Mesothelial cell of epicardium (in vitro differentiated cells): ENCODE measurements around the gene CLVS2. TPM values are rescaled to one million over a fixed set of nuclear protein-coding genes. Genes with fewer than 3 reads are reported as not detected.

ENCODE experiments used
- DNase-seq, 2 experiments: peaks; one replicate each; pipeline ENCODE4 v3.0.0; 2021; ENCODE audit warnings: low spot score in 2 of 2; ENCODE audit not compliant: unreplicated experiment in 2 of 2
- H3K27ac Mint-ChIP-seq: 2 replicates; pipeline ENCODE4 v1.8.0; 2021; ENCODE audit warnings: mixed read lengths
- H3K27me3 Mint-ChIP-seq: 2 replicates; pipeline ENCODE4 v1.8.0; 2021; ENCODE audit warnings: low read depth, mixed read lengths
- H3K36me3 Mint-ChIP-seq: 2 replicates; pipeline ENCODE4 v1.8.0; 2021; ENCODE audit warnings: mixed read lengths
- H3K4me1 Mint-ChIP-seq: 2 replicates; pipeline ENCODE4 v1.8.0; 2021; ENCODE audit warnings: mixed read lengths
- H3K4me3 Mint-ChIP-seq: 2 replicates; pipeline ENCODE4 v1.8.0; 2021; ENCODE audit warnings: mild to moderate bottlenecking, moderate library complexity, mixed read lengths
- H3K9me3 Mint-ChIP-seq: 2 replicates; pipeline ENCODE4 v1.8.0; 2021; ENCODE audit warnings: mixed read lengths
- CTCF ChIP-seq: fragments of 200-600 bp; sonication (generic); IDR thresholded peaks from one replicate; pipeline ENCODE4 v1.5.0; 2021; ENCODE audit warnings: antibody characterized with exemption; ENCODE audit not compliant: unreplicated experiment
- total RNA-seq: library from RNA; stranded (reverse); gene quantifications from 3 replicates; pipeline ENCODE4 v1.2.1, GENCODE V29; 2021

The CLVS2 gene
- total RNA-seq, 1 donor from 2014 or later, result 0.11 TPM

GRCh38 chr6:123024976-123025375, 28.9 kb downstream of the CLVS2 start:
- H3K27me3 Mint-ChIP-seq, result peaks cover 23% of the 10 kb centered on the region
- H3K9me3 Mint-ChIP-seq, result no peaks in the 10 kb centered on the region
- H3K27ac Mint-ChIP-seq, result no peak overlapping the region
- TF ChIP-seq CTCF, result no peak
- H3K4me1 Mint-ChIP-seq, result no peaks in the 10 kb centered on the region
- DNase-seq, result no peak
- no peaks in the 10 kb centered on the region for H3K36me3 Mint-ChIP-seq
- no peak overlapping the region for H3K4me3 Mint-ChIP-seq

GRCh38 chr6:123027408-123027807, 31.4 kb downstream of the CLVS2 start:
- no peak for DNase-seq
- Mint-ChIP-seq H3K4me1 (no peaks in the 10 kb centered on the region), H3K9me3 (no peaks in the 10 kb centered on the region), H3K36me3 (no peaks in the 10 kb centered on the region), H3K4me3 (no peak overlapping the region), H3K27ac (no peak overlapping the region), H3K27me3 (peaks cover 40% of the 10 kb centered on the region)
- no peak for TF ChIP-seq CTCF

- Mint-ChIP-seq H3K27me3 (peaks cover 40% of the 10 kb centered on the region), H3K36me3 (no peaks in the 10 kb centered on the region), H3K27ac (no peak overlapping the region), H3K4me3 (no peak overlapping the region), H3K4me1 (no peaks in the 10 kb centered on the region), H3K9me3 (no peaks in the 10 kb centered on the region)
- no peak for TF ChIP-seq CTCF
- DNase-seq, result no peak
Observed at GRCh38 chr6:123028263-123028662, 32.2 kb downstream of the CLVS2 start.

- no peak overlapping the region for H3K4me3 Mint-ChIP-seq
- H3K4me1 Mint-ChIP-seq, result no peaks in the 10 kb centered on the region
Observed at GRCh38 chr6:123030282-123030681, 34.2 kb downstream of the CLVS2 start.

GRCh38 chr6:123036648-123037047, 40.6 kb downstream of the CLVS2 start:
- Mint-ChIP-seq H3K9me3 (no peaks in the 10 kb centered on the region), H3K4me1 (no peaks in the 10 kb centered on the region), H3K36me3 (no peaks in the 10 kb centered on the region), H3K4me3 (no peak overlapping the region), H3K27ac (no peak overlapping the region), H3K27me3 (peaks cover 23% of the 10 kb centered on the region)
- no peak for DNase-seq
- TF ChIP-seq CTCF, result no peak

More at GRCh38 chr6:123030282-123030681, 34.2 kb downstream of the CLVS2 start:
- no peak for DNase-seq
- no peaks in the 10 kb centered on the region for H3K9me3 Mint-ChIP-seq
- H3K27ac Mint-ChIP-seq, result no peak overlapping the region
- H3K27me3 Mint-ChIP-seq, result peaks cover 45% of the 10 kb centered on the region
- no peak for TF ChIP-seq CTCF
- no peaks in the 10 kb centered on the region for H3K36me3 Mint-ChIP-seq

GRCh38 chr6:123039431-123039830, 43.4 kb downstream of the CLVS2 start:
- Mint-ChIP-seq H3K27ac (no peak overlapping the region), H3K9me3 (no peaks in the 10 kb centered on the region), H3K36me3 (no peaks in the 10 kb centered on the region), H3K4me1 (no peaks in the 10 kb centered on the region), H3K4me3 (no peak overlapping the region), H3K27me3 (peaks cover 12% of the 10 kb centered on the region)
- no peak for DNase-seq
- TF ChIP-seq CTCF, result no peak
